ENCODE measurements around the gene ACSM2A. TPM values are rescaled to one million over a fixed set of nuclear protein-coding genes. Genes with fewer than 3 reads are reported as not detected.
"Not testable (repeated sequence)": the region's sequence is repeated elsewhere in the genome, so short reads cannot be mapped to it uniquely, and the experiment has no call there.

Gene ACSM2A
- total RNA-seq, 1 experiment from 2014 or later, result not detected

GRCh38 chr16:20430948-20431347 is 20.4 kb upstream of the ACSM2A start:
- no TSS peak for BruUV-seq (replicated peaks)
- H3K36me3 Mint-ChIP-seq (ENCODE audit: insufficient read depth, unreplicated experiment), result no peaks in the 10 kb centered on the region
- intact Hi-C loops (cut with micrococcal nuclease; ENCODE audit: unreplicated experiment), result no loop called here
- no peaks in the 10 kb centered on the region for H3K36me3 ChIP-seq (ENCODE audit: control insufficient read depth, insufficient read depth, low read length)
- CTCF ChIA-PET, result no interaction called here
- no peaks in the 10 kb centered on the region for H3K4me1 Mint-ChIP-seq (ENCODE audit: low read depth, unreplicated experiment)
- H3K27me3 Mint-ChIP-seq (ENCODE audit: insufficient read depth, unreplicated experiment), result peaks cover 7% of the 10 kb centered on the region
- H3K9me3 Mint-ChIP-seq (ENCODE audit: unreplicated experiment), result peaks cover 10% of the 10 kb centered on the region
- no peak overlapping the region for H3K4me3 Mint-ChIP-seq (ENCODE audit: unreplicated experiment)
- H3K9me3 ChIP-seq, result no peaks in the 10 kb centered on the region
- no peaks in the 10 kb centered on the region for H3K4me1 ChIP-seq
- DNase-seq, result no peak
- no peak for TF ChIP-seq CTCF (IDR thresholded peaks at IDR 0.05; ENCODE audit: insufficient read depth in 1 of 2, low read depth in 1 of 2, low read length in 1 of 2, severe bottlenecking in 1 of 2, unreplicated experiment in 1 of 2)
- no peaks in the 10 kb centered on the region for H3K27me3 ChIP-seq (replicated peaks; ENCODE audit: control insufficient read depth, insufficient read depth, low read length)
- no peak overlapping the region for H3K4me3 ChIP-seq (ENCODE audit: low read depth, low read length)
- POLR2A ChIA-PET, result no interaction called here
- no peak overlapping the region for H3K27ac Mint-ChIP-seq (ENCODE audit: unreplicated experiment)

GRCh38 chr16:20438950-20439349 is 12.4 kb upstream of the ACSM2A start:
- H3K27me3 ChIP-seq (replicated peaks; ENCODE audit: control insufficient read depth, insufficient read depth, low read length); intact Hi-C loops (cut with micrococcal nuclease; ENCODE audit: unreplicated experiment); DNase-seq; H3K4me3 Mint-ChIP-seq (ENCODE audit: unreplicated experiment); H3K4me1 ChIP-seq; H3K27me3 Mint-ChIP-seq (ENCODE audit: insufficient read depth, unreplicated experiment); H3K9me3 ChIP-seq; H3K4me1 Mint-ChIP-seq (ENCODE audit: low read depth, unreplicated experiment); BruUV-seq (replicated peaks); H3K4me3 ChIP-seq (ENCODE audit: low read depth, low read length); H3K9me3 Mint-ChIP-seq (ENCODE audit: unreplicated experiment); H3K36me3 Mint-ChIP-seq (ENCODE audit: insufficient read depth, unreplicated experiment); CTCF ChIA-PET; H3K27ac Mint-ChIP-seq (ENCODE audit: unreplicated experiment); POLR2A ChIA-PET; H3K36me3 ChIP-seq (ENCODE audit: control insufficient read depth, insufficient read depth, low read length): not testable (repeated sequence)

GRCh38 chr16:20439820-20440231 is 11.5 kb upstream of the ACSM2A start:
- H3K4me3 Mint-ChIP-seq (ENCODE audit: unreplicated experiment); H3K36me3 ChIP-seq (ENCODE audit: control insufficient read depth, insufficient read depth, low read length); BruUV-seq (replicated peaks); H3K4me1 ChIP-seq; H3K27ac Mint-ChIP-seq (ENCODE audit: unreplicated experiment); H3K27me3 Mint-ChIP-seq (ENCODE audit: insufficient read depth, unreplicated experiment); CTCF ChIA-PET; POLR2A ChIA-PET; H3K9me3 Mint-ChIP-seq (ENCODE audit: unreplicated experiment); DNase-seq; H3K9me3 ChIP-seq; H3K4me3 ChIP-seq (ENCODE audit: low read depth, low read length); intact Hi-C loops (cut with micrococcal nuclease; ENCODE audit: unreplicated experiment); H3K4me1 Mint-ChIP-seq (ENCODE audit: low read depth, unreplicated experiment); H3K36me3 Mint-ChIP-seq (ENCODE audit: insufficient read depth, unreplicated experiment); H3K27me3 ChIP-seq (replicated peaks; ENCODE audit: control insufficient read depth, insufficient read depth, low read length): not testable (repeated sequence)

GRCh38 chr16:20440731-20441130 is 10.6 kb upstream of the ACSM2A start:
- H3K36me3 ChIP-seq (ENCODE audit: control insufficient read depth, insufficient read depth, low read length); intact Hi-C loops (cut with micrococcal nuclease; ENCODE audit: unreplicated experiment); H3K27me3 Mint-ChIP-seq (ENCODE audit: insufficient read depth, unreplicated experiment); POLR2A ChIA-PET; H3K9me3 Mint-ChIP-seq (ENCODE audit: unreplicated experiment); H3K36me3 Mint-ChIP-seq (ENCODE audit: insufficient read depth, unreplicated experiment); H3K27me3 ChIP-seq (replicated peaks; ENCODE audit: control insufficient read depth, insufficient read depth, low read length); H3K9me3 ChIP-seq; H3K4me1 ChIP-seq; H3K4me3 Mint-ChIP-seq (ENCODE audit: unreplicated experiment); H3K4me1 Mint-ChIP-seq (ENCODE audit: low read depth, unreplicated experiment); BruUV-seq (replicated peaks); H3K4me3 ChIP-seq (ENCODE audit: low read depth, low read length); H3K27ac Mint-ChIP-seq (ENCODE audit: unreplicated experiment); CTCF ChIA-PET; DNase-seq: not testable (repeated sequence)

Data from Caco-2 (cell line).